CD14-positive monocyte (primary cell): ENCODE data around the gene DPF3. TPM values are rescaled to one million over a fixed set of nuclear protein-coding genes. Genes with fewer than 3 reads are reported as not detected.

Experiments
- DNase-seq, 3 donors: peaks; one replicate each; pipeline ENCODE4 v3.0.0-alpha.2; 2011 to 2022
- H2AFZ ChIP-seq: 2 replicates; pipeline ENCODE4 v1.6.0; 2012; ENCODE audit warnings: mild to moderate bottlenecking, low read depth, low read length, inconsistent platforms; ENCODE audit not compliant: insufficient read depth, poor library complexity, severe bottlenecking
- H3K27ac ChIP-seq, 2 donors: 1 replicate in 1 of 2; 2 replicates in 1 of 2; pipeline ENCODE4 v1.5.1; 2012 to 2013; ENCODE audit warnings: low read length in 2 of 2, control low read depth in 1 of 2, inconsistent platforms in 1 of 2, low read depth in 1 of 2, mild to moderate bottlenecking in 1 of 2
- H3K27me3 ChIP-seq, 2 donors: one replicate each; pipeline versions ENCODE4 v1.6.0 to v1.6.1; 2011 to 2013; ENCODE audit warnings: low read length in 2 of 2; ENCODE audit not compliant: control insufficient read depth in 2 of 2, insufficient read depth in 2 of 2
- H3K36me3 ChIP-seq, 2 donors: replicated peaks in 1 of 2; 1 replicate in 1 of 2; 2 replicates in 1 of 2; pipeline versions ENCODE4 v1.5.1 to v1.6.1; 2012 to 2013; ENCODE audit warnings: low read length in 2 of 2, control low read depth in 1 of 2, inconsistent platforms in 1 of 2, mild to moderate bottlenecking in 1 of 2; ENCODE audit not compliant: insufficient read depth in 2 of 2, control insufficient read depth in 1 of 2
- H3K4me1 ChIP-seq, 2 donors: 1 replicate in 1 of 2; 2 replicates in 1 of 2; pipeline versions ENCODE4 v1.5.1 to v1.6.1; 2012 to 2013; ENCODE audit warnings: low read length in 2 of 2, control low read depth in 1 of 2, inconsistent platforms in 1 of 2, mild to moderate bottlenecking in 1 of 2, moderate library complexity in 1 of 2; ENCODE audit not compliant: insufficient read depth in 2 of 2, control insufficient read depth in 1 of 2
- H3K4me2 ChIP-seq: replicated peaks from 2 replicates; pipeline ENCODE3; 2012; ENCODE audit warnings: low read length, moderate library complexity, mild to moderate bottlenecking; ENCODE audit not compliant: poor library complexity, severe bottlenecking; ENCODE audit errors: extremely low read depth
- H3K4me3 ChIP-seq, 3 experiments: fragments of 200-600 bp in 1 of 3; sonication (generic) in 1 of 3; replicated peaks in 1 of 3; 1 replicate in 2 of 3; 2 replicates in 1 of 3; pipeline ENCODE4 v1.5.1; 2011 to 2013; ENCODE audit warnings: low read length in 3 of 3, mild to moderate bottlenecking in 3 of 3, control low read depth in 2 of 3, low read depth in 2 of 3, inconsistent platforms in 1 of 3, moderate library complexity in 1 of 3
- H3K79me2 ChIP-seq: 2 replicates; pipeline ENCODE4 v1.6.0; 2012; ENCODE audit warnings: mild to moderate bottlenecking, control low read depth, inconsistent platforms, low read length, moderate library complexity; ENCODE audit not compliant: insufficient read depth
- H3K9ac ChIP-seq: 2 replicates; pipeline ENCODE4 v1.6.0; 2017; ENCODE audit warnings: low read length, mild to moderate bottlenecking; ENCODE audit not compliant: insufficient read depth, poor library complexity, severe bottlenecking
- H3K9me3 ChIP-seq, 2 donors: replicated peaks in 1 of 2; 1 replicate in 1 of 2; 2 replicates in 1 of 2; pipeline versions ENCODE4 v1.5.1 to v1.6.1; 2012 to 2013; ENCODE audit warnings: low read length in 2 of 2, control low read depth in 1 of 2; ENCODE audit not compliant: control insufficient read depth in 1 of 2, insufficient read depth in 1 of 2
- H4K20me1 ChIP-seq: 2 replicates; pipeline ENCODE4 v1.6.0; 2012; ENCODE audit warnings: mild to moderate bottlenecking, low read length, control low read depth, moderate library complexity; ENCODE audit not compliant: insufficient read depth
- H3K27ac Mint-ChIP-seq, 7 donors: one replicate each; pipeline ENCODE4 v1.8.0; 2020; ENCODE audit warnings: mild to moderate bottlenecking in 7 of 7, mixed read lengths in 7 of 7, moderate library complexity in 6 of 7, inconsistent platforms in 2 of 7
- H3K27me3 Mint-ChIP-seq, 3 donors: one replicate each; pipeline ENCODE4 v1.8.0; 2021 to 2022; ENCODE audit warnings: low read depth in 3 of 3, mild to moderate bottlenecking in 3 of 3, mixed read lengths in 3 of 3, moderate library complexity in 3 of 3, inconsistent platforms in 1 of 3
- H3K36me3 Mint-ChIP-seq, 2 donors: one replicate each; pipeline ENCODE4 v1.8.0; 2020; ENCODE audit warnings: mixed read lengths in 2 of 2, inconsistent platforms in 1 of 2, mild to moderate bottlenecking in 1 of 2
- H3K4me1 Mint-ChIP-seq: one replicate; pipeline ENCODE4 v1.8.0; 2020; ENCODE audit warnings: mild to moderate bottlenecking, mixed read lengths
- H3K4me3 Mint-ChIP-seq, 2 donors: one replicate each; pipeline ENCODE4 v1.8.0; 2020; ENCODE audit warnings: mild to moderate bottlenecking in 2 of 2, mixed read lengths in 2 of 2, moderate library complexity in 1 of 2
- H3K9me3 Mint-ChIP-seq, 7 donors: one replicate each; pipeline ENCODE4 v1.8.0; 2020 to 2022; ENCODE audit warnings: mixed read lengths in 7 of 7, mild to moderate bottlenecking in 6 of 7, moderate library complexity in 6 of 7, inconsistent platforms in 2 of 7
- WGBS: methylation state at CpG from one replicate; pipeline ENCODE4 v1.1.5; 2013; ENCODE audit warnings: missing lambda C conversion rate; ENCODE audit not compliant: insufficient coverage; 5-methylcytosine and 5-hydroxymethylcytosine counted together
- intact Hi-C, 2 donors: fragments of 100-400 bp; cut with micrococcal nuclease; formaldehyde crosslinking; loops; one replicate each; pipeline versions ENCODE4 v1.15.0 to v1.15.1; 2023
- polyA plus RNA-seq, 3 donors: library from polyadenylated mRNA; depleted of rRNA in 1 of 3; unstranded in 2 of 3; stranded (reverse) in 1 of 3; fragments of 300-500 nt in 2 of 3; fragments of >200 nt in 1 of 3; fragmentation: Illumina TruSeq in 2 of 3; gene quantifications; 1 replicate in 2 of 3; 2 replicates in 1 of 3; pipeline ENCODE4 v1.2.3, GENCODE V29; 2012 to 2021
- TF ChIP-seq, protein P1 (sequence below): fragments of 200-600 bp; IDR thresholded peaks from one replicate; pipeline ENCODE4 v1.8.0; 2022; ENCODE audit warnings: antibody characterized with exemption, mild to moderate bottlenecking

Gene DPF3
- polyA plus RNA-seq, 3 donors, result 0.33 to 0.39 TPM; not detected in 1

DNA sequence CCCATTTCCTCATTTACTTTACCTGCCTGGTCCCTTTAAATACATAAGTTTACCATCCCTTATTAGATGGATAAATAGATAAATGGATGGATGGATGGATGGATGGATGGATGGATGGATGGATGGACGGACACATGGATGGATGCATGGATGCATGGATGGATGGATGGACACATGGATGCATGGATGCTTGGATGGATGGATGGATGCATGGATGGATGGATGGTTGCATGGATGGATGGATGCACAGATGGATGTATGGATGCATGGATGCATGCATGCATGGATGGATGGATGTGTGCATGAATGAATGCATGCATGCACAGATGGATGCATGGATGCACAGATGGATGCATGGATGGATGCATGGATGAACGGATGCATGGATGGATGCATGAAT lies 93.6 kb downstream of the DPF3 start:
- Histone ChIP-seq H3K9me3 (no peaks in the 10 kb centered on the region), H4K20me1 (no peaks in the 10 kb centered on the region), H3K4me2 (no peak overlapping the region), H3K9ac (no peak overlapping the region), H3K4me3 (no peak overlapping the region), H3K27ac (no peak overlapping the region), H2AFZ (no peak overlapping the region), H3K36me3 (no peaks in the 10 kb centered on the region), H3K79me2 (no peaks in the 10 kb centered on the region), H3K4me1 (no peaks in the 10 kb centered on the region), H3K27me3 (no peaks in the 10 kb centered on the region)
- Mint-ChIP-seq H3K4me3 (no peak overlapping the region), H3K27me3 (peaks cover 0 to 6% (median 2%) of the 10 kb centered on the region in 3 donors), H3K9me3 (peaks cover 0 to 5% (median 2%) of the 10 kb centered on the region in 7 donors), H3K36me3 (no peaks in the 10 kb centered on the region), H3K4me1 (no peaks in the 10 kb centered on the region), H3K27ac (no peak overlapping the region)
- 90% methylated on average over 2 of the region's 2 CpGs for WGBS
- intact Hi-C loops, result no loop called here
- TF ChIP-seq, protein P1, sequence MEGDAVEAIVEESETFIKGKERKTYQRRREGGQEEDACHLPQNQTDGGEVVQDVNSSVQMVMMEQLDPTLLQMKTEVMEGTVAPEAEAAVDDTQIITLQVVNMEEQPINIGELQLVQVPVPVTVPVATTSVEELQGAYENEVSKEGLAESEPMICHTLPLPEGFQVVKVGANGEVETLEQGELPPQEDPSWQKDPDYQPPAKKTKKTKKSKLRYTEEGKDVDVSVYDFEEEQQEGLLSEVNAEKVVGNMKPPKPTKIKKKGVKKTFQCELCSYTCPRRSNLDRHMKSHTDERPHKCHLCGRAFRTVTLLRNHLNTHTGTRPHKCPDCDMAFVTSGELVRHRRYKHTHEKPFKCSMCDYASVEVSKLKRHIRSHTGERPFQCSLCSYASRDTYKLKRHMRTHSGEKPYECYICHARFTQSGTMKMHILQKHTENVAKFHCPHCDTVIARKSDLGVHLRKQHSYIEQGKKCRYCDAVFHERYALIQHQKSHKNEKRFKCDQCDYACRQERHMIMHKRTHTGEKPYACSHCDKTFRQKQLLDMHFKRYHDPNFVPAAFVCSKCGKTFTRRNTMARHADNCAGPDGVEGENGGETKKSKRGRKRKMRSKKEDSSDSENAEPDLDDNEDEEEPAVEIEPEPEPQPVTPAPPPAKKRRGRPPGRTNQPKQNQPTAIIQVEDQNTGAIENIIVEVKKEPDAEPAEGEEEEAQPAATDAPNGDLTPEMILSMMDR, result no peak
- no peak for DNase-seq

GRCh38 chr14:72796935-72797334 lies 97.0 kb downstream of the DPF3 start:
- 100% methylated on average over 4 of the region's 6 CpGs for WGBS
- Histone ChIP-seq H3K4me2 (no peak overlapping the region), H3K4me1 (no peaks in the 10 kb centered on the region), H3K9ac (no peak overlapping the region), H3K27me3 (no peaks in the 10 kb centered on the region), H2AFZ (no peak overlapping the region), H4K20me1 (no peaks in the 10 kb centered on the region), H3K79me2 (no peaks in the 10 kb centered on the region), H3K4me3 (no peak overlapping the region), H3K9me3 (no peaks in the 10 kb centered on the region), H3K36me3 (no peaks in the 10 kb centered on the region), H3K27ac (no peak overlapping the region)
- TF ChIP-seq, protein P1, result no peak
- no peak overlapping the region for H3K27ac Mint-ChIP-seq
- H3K9me3 Mint-ChIP-seq, result peaks cover 0 to 5% (median 2%) of the 10 kb centered on the region in 7 donors
- H3K36me3 Mint-ChIP-seq, result no peaks in the 10 kb centered on the region
- no peak overlapping the region for H3K4me3 Mint-ChIP-seq
- intact Hi-C loops, result no loop called here
- H3K4me1 Mint-ChIP-seq, result no peaks in the 10 kb centered on the region
- H3K27me3 Mint-ChIP-seq, result peaks cover 1 to 10% (median 2%) of the 10 kb centered on the region in 3 donors
- no peak for DNase-seq
